GM18873 (cell line): ENCODE data around the gene ZNF213.

Experiments used
- ATAC-seq: cut with Tn5 transposase; IDR thresholded peaks from one replicate; pipeline ENCODE4 v1.9.1; 2021; ENCODE audit warnings: mild to moderate bottlenecking, moderate library complexity, moderate number of reproducible peaks; ENCODE audit not compliant: unreplicated experiment, low FRiP score

Gene ZNF213, protein sequence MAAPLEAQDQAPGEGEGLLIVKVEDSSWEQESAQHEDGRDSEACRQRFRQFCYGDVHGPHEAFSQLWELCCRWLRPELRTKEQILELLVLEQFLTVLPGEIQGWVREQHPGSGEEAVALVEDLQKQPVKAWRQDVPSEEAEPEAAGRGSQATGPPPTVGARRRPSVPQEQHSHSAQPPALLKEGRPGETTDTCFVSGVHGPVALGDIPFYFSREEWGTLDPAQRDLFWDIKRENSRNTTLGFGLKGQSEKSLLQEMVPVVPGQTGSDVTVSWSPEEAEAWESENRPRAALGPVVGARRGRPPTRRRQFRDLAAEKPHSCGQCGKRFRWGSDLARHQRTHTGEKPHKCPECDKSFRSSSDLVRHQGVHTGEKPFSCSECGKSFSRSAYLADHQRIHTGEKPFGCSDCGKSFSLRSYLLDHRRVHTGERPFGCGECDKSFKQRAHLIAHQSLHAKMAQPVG

GRCh38 chr16:3134338-3135125 is at the start of gene ZNF213:
ZNF213 (plus strand) TSS chr16:3135029; CDS start chr16:3137281, 2,252 bp downstream.
- ATAC-seq: peak; percentile 91

GRCh38 chr16:3085868-3086595 is 48.8 kb upstream of the ZNF213 start:
- no peak for ATAC-seq

- no peak for ATAC-seq
Measured at GRCh38 chr16:3086596-3087242, 48.1 kb upstream of the ZNF213 start.

DNA sequence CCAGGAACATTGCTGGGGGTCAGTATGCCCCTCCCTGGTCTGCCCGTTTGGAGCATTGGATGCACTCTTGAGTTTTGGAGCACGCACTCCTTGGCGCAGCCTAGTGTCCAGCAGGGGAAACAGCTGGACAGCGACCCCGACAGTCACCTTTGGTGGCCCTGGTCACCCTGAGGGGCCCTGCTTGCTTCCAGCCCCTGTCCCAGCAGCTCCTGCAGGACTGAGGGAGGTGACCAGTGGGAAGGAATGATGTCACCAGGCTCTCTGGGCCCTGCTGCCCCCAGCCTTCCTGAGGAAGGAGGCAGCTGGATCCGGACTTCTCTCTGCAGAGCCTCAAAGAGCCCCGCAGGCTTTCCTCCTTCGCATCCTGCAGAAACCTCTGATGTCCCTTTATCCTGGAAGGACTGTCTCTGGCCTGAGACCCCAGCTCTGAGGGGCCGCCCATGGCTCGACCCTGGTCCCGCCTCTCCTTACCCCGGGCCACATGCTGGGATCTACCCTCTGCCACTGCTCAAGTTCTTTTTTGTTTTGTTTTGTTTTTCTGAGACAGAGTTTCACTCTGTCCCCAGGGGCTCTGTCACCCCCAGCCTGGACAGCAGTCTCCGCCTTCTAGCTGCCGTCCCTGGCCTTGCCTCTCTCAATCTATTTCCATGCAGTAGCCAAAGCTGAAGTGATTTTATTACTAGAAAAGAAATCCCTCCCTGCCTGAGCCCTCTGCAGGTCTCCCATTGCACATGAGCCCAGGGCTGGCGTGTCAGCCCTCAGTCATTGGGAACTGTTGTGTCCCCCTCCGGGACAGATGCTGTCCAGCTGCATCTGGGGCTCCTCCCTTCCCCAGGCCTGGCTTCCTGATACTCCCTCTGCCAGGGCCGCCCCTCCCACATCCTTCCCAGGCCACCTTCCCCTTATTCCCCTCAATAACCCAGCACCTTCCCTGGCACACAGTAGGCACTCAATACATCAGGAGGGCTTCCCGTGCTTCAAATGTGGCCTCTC is 47.3 kb upstream of the ZNF213 start:
- ATAC-seq: no peak

DNA sequence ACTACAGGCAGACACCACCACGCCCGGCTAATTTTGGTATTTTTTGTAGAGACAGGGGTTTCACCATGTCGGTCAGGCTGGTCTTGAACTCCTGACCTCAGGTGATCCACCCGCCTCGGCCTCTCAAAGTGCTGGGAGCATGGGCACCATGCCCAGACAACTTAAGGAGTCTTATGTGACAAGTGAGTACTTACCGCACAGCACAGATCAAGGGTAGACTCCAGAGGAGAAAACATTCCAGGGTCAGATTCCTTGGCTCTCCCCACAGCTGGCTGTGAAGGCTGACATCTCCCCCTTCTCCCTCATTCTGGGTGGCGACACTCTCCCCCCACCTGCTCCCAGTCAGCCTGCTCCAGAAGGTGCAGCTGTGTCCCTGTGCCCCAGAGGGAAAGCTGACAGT is 46.4 kb upstream of the ZNF213 start:
- ATAC-seq: no peak

- ATAC-seq: no peak
Measured at GRCh38 chr16:3088925-3089716, 45.7 kb upstream of the ZNF213 start.

- no peak for ATAC-seq
Measured at GRCh38 chr16:3089717-3090592, 44.9 kb upstream of the ZNF213 start.

DNA sequence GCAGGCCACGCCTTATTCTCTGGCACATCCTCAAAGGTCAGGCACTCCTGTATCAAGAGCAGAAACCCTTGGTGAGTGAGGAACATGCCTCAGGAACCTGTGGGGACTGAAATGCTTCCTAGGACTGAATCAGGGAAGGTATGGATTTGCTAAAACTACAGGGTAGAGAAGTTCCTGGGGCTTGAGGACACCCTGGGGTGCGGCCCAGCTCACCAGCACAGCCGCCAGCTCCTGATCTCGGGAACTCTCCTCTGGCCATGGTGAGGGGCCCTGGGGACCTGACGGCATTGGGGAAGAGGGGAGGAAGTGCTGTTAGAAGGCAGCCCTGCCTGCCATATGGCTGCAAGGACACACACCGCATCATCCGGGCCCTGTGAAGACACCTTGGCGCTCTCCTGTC is 43.3 kb upstream of the ZNF213 start:
- no peak for ATAC-seq

- ATAC-seq: no peak
Measured at GRCh38 chr16:3092501-3092941, 42.3 kb upstream of the ZNF213 start.

- ATAC-seq: no peak
Measured at GRCh38 chr16:3094289-3095027, 40.4 kb upstream of the ZNF213 start.

- no peak for ATAC-seq
Measured at GRCh38 chr16:3095869-3096268, 39.0 kb upstream of the ZNF213 start.

GRCh38 chr16:3096362-3096761 is 38.5 kb upstream of the ZNF213 start:
- ATAC-seq: no peak

DNA sequence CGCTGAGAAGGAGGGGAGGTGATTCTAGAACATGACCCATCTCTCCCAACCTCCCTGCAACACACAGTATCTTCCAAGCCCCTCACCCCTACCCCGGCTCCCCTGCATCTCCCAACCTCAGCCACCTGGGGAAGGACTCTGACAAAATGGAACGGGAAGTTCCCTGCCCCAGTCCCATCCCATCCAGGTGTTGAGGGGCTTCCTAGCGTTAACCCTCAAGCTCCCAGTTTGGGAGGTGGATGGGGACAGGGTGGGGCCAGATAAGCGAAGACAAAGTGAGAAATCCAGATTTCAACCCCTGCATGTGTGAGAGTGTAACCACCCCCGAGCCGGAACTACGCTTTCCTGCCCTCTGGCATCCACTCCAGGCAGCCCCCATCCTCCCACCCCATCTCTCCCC is 37.6 kb upstream of the ZNF213 start:
- no peak for ATAC-seq

DNA sequence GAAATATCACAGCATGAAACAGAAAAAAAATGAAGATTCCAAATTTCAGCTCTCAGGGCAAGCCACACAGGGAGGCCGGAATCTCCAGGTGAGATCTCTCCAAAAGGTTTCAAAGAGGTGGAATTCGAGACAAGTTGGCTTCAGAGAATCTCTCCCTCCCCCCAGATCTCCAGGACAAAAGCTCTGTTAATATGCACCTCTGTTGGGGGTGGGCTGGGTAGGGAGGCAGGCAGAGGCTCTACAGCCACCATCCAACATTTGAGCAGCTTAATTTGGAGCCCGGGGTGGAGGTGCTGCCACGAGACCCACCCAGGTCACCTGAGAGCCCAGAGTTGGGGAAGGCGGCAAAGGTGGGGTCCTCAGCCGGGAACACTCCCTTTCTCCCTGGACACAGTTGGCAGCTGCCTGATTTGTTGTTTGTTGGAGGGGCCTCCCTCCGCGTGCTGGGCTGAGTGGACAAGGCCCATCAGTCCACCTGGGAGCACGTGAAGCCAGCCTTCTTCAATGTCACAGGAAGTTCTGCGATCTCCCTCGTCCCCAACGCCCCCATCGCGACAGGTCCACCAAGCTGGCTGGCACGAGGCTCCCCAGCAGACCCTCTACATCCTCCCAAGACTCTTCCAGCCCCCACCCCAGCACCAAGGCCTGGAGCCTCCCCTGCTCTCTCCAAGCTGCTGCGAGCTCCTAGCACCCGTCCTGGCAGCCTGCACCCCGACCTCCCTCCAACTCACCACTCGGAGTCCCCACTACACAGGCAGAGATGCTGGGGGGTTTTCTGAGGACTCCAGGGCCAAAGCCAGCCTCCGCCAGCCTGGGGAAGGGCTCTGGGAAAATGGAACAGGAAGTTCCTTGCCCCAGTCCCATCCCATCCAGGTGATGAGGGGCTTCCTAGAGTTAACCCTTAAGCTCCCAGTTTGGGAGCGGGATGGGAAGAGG is 36.1 kb upstream of the ZNF213 start, which contains the start of gene ZSCAN10:
Gene ZSCAN10, minus strand, starts transcription at position 836 of the 936 bp plus-strand sequence. CDS start 6,357 bp downstream, outside the sequence.
- no peak for ATAC-seq

DNA sequence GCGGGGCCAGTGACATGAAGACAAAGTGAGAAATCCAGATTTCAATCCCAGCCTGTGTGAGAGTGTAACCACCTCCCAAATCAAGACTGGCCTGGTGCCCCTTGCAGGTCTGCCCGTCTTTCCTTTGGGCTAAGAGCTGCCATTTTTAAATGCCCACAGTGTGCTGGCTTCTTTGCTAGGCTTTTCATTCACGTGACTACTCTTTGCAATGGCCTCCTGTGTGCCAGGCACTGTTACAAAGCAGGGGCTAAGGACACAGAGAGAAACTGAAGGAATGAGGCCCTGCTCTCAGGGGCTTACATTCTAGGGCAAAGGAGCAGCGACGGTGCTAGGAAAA is 35.5 kb upstream of the ZNF213 start:
- ATAC-seq: no peak
